GM19025 (cell line): ENCODE data around the gene TEAD1.

Experiments used
- ATAC-seq: cut with Tn5 transposase; IDR thresholded peaks from one replicate; pipeline ENCODE4 v1.9.1; 2021; ENCODE audit warnings: mild to moderate bottlenecking, low read depth, moderate library complexity; ENCODE audit not compliant: unreplicated experiment

The TEAD1 gene

DNA sequence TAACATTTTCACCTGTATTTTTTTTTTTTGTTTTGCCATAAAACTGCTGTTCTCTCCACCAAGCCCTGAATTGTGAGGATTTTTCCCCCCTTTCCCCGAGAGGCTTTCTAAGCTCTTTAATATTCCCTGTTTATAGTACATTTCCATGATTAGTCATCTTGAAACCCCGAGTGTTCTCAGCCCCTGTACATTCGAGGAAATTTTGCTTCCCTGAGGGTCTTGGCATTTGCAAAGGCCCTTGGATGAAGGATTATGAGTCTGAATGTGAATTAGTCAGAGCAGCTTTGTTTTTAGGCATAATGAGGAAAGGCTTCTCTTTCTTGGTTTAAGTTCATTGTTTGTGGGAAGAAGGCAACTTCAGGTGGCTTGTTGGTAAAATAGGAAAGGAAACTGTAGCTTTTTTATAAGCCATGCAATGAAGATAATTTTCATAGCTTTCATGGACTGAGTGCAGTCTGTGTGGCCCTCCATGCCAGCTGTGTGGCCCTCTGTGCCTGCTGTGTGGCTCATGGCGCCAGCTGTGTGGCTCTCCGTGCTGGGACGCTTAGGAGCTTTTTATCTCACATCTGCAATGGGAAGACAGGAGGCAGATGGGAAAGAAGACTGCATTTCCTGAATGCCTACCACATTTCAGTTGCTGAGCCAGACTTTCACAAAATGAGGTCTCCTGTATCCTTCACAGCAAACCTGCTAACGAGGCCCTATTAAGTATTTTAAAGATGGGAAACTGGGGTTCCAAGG is 129.0 kb downstream of the TEAD1 start:
- ATAC-seq: no peak

DNA sequence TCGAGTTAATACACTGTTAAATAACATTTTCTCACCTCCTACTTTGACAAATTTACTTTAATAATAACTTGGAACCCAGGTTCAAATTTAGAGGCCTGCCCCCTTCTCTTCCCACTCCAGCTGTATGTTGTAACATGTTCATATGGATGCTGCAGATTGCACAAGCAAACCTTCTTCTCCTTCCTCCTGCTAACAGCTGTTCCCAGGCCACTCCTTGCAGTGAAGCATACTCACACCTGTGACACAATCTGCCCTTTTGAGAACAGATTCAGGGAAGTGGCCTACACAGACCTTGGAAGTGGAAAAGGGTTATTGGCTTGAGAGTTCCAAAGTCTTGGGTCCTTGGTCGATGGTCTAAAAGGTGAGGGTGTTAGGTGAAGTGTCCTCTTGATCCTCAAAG is 131.9 kb downstream of the TEAD1 start:
- ATAC-seq: no peak

- ATAC-seq: no peak
Observed at GRCh38 chr11:12807621-12808020, 133.4 kb downstream of the TEAD1 start.

DNA sequence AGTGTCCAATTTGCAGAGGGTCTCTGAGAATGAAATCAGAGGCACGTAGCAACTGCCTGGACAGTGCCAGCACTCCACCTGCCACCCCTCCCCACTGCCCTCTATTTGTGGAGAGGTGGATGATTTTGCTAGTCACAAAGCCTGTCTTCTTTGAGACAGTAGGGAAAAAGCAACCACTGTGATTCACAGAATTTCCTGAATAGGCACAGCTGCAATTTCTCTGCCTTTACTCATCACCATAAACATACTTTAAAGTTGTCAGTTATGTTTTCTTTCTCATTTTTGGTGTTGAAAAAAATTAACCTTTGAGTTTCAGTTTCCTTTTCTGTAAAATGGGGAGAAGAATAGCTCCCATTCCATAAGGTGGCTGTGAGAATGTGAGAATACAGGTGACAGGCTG is 134.3 kb downstream of the TEAD1 start:
- ATAC-seq: no peak

DNA sequence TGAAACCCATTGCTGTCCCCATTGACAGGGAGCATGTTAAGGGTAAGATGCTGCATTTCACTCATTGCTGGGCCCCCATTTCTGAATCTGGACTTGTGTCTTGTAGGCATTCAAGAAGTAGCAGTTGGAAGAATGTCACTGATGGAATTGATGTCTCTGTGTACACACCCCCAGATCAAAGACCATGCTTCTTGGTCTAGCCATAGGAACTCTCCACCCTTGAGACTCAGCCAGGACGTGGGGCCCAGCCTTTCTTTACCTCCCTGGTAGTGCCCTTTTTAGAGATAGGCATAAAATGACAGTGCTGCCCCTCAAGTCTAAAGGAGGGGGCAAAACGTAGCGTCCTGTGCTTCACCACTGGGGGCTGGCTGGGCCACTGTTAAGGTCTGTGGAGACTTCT is 135.1 kb downstream of the TEAD1 start:
- no peak for ATAC-seq

GRCh38 chr11:12809864-12810567 is 135.8 kb downstream of the TEAD1 start:
- no peak for ATAC-seq

DNA sequence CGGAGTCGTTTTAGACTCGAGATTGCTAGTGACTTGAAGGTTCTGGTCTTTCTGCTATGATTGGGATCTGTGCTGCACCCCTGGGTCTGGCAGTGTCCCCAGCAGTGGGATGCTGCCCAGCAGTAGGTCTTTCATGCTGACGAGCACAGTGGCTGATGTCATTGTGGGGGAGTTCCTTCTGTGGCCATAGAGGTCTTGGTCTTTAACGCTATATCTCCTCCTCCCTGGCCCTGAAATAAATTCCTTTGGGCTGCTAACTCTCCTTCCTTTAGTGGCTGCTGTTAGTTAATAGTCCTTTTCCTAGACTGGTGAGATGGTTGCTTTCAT is 136.3 kb downstream of the TEAD1 start:
- ATAC-seq: no peak

GRCh38 chr11:12811861-12812260 is 137.6 kb downstream of the TEAD1 start:
- no peak for ATAC-seq

DNA sequence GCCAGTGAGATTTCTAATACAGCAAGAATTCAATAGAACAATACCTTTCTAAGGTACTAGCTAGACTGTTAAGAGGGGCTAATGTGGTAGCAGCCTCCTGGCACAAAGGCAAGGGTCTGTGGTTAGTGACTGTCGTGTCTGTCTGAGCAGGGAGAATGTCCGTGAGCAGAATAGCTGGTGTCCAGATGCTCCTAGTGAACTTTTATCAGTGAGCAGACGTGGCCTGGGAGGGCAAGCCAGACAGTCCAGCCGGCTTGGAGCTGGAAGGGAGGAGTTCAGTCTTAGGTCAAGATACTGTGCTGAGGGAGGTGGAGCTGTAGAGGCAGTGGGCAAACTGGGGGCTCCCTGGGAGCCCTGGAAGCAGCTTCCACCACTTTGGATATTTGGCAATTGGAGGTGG is 138.6 kb downstream of the TEAD1 start:
- no peak for ATAC-seq

- no peak for ATAC-seq
Observed at GRCh38 chr11:12813371-12814225, 139.4 kb downstream of the TEAD1 start.

DNA sequence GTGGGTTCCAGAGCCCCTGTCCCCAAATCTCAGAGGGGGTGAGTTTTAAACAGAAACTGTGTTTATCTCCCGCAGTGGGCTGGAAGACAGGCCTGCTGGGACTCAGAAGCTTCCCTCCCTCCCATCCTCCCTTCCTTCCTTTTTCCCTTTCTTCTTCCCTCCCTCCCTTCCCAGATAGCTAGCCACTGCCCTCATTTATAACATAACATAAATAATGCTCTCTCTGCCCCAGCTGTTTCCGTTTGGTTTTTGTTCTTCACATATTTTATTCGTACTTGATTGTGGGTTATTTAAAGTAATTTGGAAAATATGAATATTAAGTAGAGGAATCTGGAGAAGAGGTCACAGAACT is 140.9 kb downstream of the TEAD1 start:
- no peak for ATAC-seq

- no peak for ATAC-seq
Observed at GRCh38 chr11:12815931-12816494, 141.8 kb downstream of the TEAD1 start.

- ATAC-seq: no peak
Observed at GRCh38 chr11:12817681-12818332, 143.6 kb downstream of the TEAD1 start.

DNA sequence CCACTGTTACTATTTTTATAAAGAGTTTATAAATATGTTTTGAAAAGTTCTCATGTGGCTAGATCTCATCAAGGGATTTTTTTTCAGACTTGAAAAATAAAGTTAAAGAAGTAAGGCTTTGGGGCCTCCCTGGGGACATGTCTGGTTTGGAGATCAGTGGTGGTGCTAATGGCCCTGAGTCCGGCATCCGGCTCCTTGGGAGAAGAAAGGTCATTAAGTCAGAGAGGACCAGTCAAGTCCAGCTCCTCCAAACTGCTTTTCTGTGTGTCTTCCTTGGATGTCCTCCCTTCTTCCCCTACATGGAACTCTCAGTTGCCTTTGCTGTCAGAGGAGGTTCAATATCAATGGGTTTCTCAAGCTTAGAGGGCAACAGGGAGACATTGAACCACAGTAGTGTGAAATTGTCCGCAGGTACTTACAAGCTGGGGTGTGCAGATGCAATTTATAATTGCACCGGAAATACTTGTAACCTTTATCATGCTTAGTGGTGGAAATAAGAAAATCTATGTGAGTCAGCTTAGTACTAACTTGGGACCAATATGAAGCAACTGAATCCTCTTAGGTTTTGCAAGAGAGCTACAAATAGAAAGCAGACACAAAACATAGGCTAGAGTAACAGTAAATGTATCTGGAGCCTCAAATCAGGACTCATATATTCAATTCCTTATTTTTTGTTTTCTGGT is 144.3 kb downstream of the TEAD1 start:
- no peak for ATAC-seq

GRCh38 chr11:12822392-12823022 is 148.3 kb downstream of the TEAD1 start:
- ATAC-seq: no peak

GRCh38 chr11:12824281-12825041 is 150.2 kb downstream of the TEAD1 start:
- ATAC-seq: no peak

- no peak for ATAC-seq
Observed at GRCh38 chr11:12826441-12826840, 152.2 kb downstream of the TEAD1 start.

- no peak for ATAC-seq
Observed at GRCh38 chr11:12827369-12827768, 153.1 kb downstream of the TEAD1 start.
